CD4-positive, alpha-beta T cell treated with Interleukin-17A for 4 hours (primary cell): ENCODE measurements around the gene SRCAP.
"Not testable (repeated sequence)": the region's sequence is repeated elsewhere in the genome, so short reads cannot be mapped to it uniquely, and the experiment has no call there.

ENCODE experiments used
- DNase-seq: peaks from one replicate; pipeline ENCODE4 v3.0.0-alpha.2; 2020; ENCODE audit warnings: mixed read lengths

SRCAP gene

GRCh38 chr16:30699615-30700099 lies 686 bp downstream of the SRCAP start:
- DNase-seq, result no peak

- DNase-seq, result no peak
These were observed 1.5 kb downstream of the SRCAP start for GRCh38 chr16:30700491-30700890.

- no peak for DNase-seq
These were observed 2.0 kb downstream of the SRCAP start for GRCh38 chr16:30700971-30701370.

GRCh38 chr16:30703071-30703470 lies 4.1 kb downstream of the SRCAP start:
- not testable (repeated sequence) for DNase-seq

GRCh38 chr16:30703971-30704370 lies 5.0 kb downstream of the SRCAP start:
- no peak for DNase-seq

GRCh38 chr16:30706046-30706445 lies 7.1 kb downstream of the SRCAP start:
- no peak for DNase-seq

GRCh38 chr16:30710971-30711370 lies 12.0 kb downstream of the SRCAP start:
- no peak for DNase-seq

- DNase-seq, result no peak
These were observed 12.7 kb downstream of the SRCAP start for GRCh38 chr16:30711712-30712111.

- DNase-seq, result peak; percentile 49
These were observed 16.9 kb downstream of the SRCAP start for GRCh38 chr16:30715750-30716445.

GRCh38 chr16:30720086-30720485 lies 21.1 kb downstream of the SRCAP start:
- no peak for DNase-seq

- DNase-seq, result no peak
These were observed 21.7 kb downstream of the SRCAP start for GRCh38 chr16:30720694-30721093.

GRCh38 chr16:30721167-30721566 lies 22.2 kb downstream of the SRCAP start:
- no peak for DNase-seq

- no peak for DNase-seq
These were observed 22.6 kb downstream of the SRCAP start for GRCh38 chr16:30721606-30722005.

GRCh38 chr16:30722443-30722842 lies 23.5 kb downstream of the SRCAP start:
- DNase-seq, result no peak

GRCh38 chr16:30722916-30723315 lies 23.9 kb downstream of the SRCAP start:
- no peak for DNase-seq

GRCh38 chr16:30723725-30724355 lies 24.9 kb downstream of the SRCAP start:
- no peak for DNase-seq

- no peak for DNase-seq
These were observed 25.9 kb downstream of the SRCAP start for GRCh38 chr16:30724641-30725417.

- DNase-seq, result no peak
These were observed 26.4 kb downstream of the SRCAP start for GRCh38 chr16:30725418-30725792.

GRCh38 chr16:30728321-30728720 lies 29.4 kb downstream of the SRCAP start:
- DNase-seq, result no peak

- DNase-seq, result no peak
These were observed 30.1 kb downstream of the SRCAP start for GRCh38 chr16:30728899-30729672.

GRCh38 chr16:30731411-30731810 lies 32.4 kb downstream of the SRCAP start:
- DNase-seq, result no peak

GRCh38 chr16:30736995-30737793 lies 38.2 kb downstream of the SRCAP start:
- DNase-seq, result no peak
